GM18907 (cell line): ENCODE measurements around the gene GPSM1.
A peak's percentile ranks its signal among the peaks of the same experiment; 100 is the strongest.

ENCODE experiments used
- ATAC-seq: cut with Tn5 transposase; IDR thresholded peaks from one replicate; pipeline ENCODE4 v1.9.1; 2021; ENCODE audit warnings: mild to moderate bottlenecking, moderate library complexity; ENCODE audit not compliant: unreplicated experiment

The GPSM1 gene

DNA sequence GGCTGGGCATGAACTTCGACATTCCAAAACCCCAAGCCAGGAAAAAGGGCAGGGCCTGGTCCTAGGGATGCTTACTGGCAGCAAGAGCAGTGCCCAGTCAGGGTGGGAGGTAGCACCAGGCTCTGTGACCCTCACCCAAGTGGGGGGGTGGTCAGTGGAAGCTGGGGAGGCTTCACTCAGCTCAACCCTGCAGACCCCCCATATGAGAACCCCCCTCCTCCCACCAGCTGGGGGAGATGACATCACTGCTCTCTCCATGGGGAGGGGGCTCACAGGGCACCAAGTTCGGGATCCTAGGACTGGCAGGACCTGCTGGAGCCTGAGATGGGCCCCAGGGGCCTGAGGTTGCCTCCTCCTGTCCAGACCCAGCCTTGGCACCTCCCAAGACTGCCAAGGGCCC lies 31.5 kb downstream of the GPSM1 start:
- no peak for ATAC-seq

DNA sequence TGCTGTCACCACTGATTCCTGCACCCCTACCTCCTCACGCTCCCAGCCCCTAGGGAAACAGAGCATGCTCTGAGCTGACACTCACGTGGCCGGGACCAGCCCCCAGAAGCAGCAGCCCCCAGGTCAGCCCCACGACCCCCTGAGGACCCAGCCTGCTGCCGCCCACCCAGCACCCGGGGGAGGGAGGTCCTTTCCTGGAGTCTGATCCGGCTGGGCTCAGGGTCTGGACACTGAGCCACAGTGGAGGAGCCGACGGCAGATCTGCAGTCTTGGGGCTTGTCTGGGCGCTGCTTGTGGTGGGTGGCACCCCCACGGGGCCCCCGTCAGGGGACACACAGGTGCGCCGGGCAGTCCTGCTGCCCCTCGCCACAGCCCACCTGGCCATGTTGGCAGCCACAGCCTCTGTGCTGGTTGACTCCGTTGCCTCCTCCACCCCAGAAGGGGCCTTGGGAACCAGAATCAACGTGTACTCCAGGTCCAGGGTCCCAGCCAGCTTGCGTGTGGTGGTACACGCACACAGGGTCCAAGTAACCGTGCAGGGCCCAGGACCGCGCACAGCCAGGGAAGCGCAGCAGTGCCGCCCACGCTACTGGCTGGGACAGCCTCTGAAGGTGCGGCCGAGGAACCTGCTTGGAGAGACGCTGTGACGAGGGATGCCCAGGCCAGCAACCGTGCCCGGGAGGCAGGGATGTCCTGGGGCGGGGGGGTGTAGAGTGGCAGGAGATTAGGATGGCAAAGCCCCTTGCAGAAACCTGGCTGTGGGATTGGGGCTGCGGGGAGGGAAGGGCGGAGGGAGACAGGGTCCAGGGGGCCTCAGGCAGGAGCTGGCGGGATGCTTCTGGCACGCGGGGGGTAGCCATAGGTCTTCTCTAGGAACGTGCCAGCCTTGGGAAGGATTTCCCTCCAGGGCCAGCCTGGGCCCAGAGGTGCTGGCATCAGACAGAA lies 32.7 kb downstream of the GPSM1 start:
- no peak for ATAC-seq

DNA sequence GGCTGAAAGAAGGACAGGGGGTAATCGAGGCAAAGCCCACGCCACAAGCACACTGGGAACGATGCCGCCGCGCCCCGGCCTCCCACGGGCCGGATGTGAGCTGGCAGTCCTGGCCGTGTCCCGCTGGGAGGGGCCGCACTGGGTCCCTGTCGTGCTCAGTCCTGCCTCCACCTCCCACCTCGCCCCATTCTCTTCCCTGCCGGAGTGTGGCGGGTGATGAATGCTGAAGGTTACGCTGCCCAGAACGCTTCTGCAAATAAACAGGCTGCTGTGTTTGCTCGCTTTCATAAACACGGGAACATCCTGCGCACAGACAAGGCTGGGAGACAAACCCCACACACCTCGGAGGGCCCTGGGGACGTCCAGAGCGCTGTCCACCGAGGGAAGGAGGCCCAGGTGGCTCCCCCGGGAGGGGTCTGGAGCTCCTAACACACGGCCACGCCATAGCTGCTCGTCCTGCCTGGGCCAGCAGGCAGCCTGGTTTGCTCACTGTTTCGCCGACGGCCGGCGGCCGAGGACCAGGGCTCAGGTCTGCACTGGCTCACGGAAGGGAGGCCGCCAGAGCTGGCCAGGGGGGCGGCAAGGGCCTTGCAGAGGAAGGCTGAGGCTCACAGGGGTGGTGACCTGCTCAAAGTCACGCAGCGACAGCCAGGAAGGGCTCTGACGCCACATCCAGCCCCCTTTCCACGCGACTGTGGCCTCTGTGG lies 33.9 kb downstream of the GPSM1 start:
- ATAC-seq: no peak

DNA sequence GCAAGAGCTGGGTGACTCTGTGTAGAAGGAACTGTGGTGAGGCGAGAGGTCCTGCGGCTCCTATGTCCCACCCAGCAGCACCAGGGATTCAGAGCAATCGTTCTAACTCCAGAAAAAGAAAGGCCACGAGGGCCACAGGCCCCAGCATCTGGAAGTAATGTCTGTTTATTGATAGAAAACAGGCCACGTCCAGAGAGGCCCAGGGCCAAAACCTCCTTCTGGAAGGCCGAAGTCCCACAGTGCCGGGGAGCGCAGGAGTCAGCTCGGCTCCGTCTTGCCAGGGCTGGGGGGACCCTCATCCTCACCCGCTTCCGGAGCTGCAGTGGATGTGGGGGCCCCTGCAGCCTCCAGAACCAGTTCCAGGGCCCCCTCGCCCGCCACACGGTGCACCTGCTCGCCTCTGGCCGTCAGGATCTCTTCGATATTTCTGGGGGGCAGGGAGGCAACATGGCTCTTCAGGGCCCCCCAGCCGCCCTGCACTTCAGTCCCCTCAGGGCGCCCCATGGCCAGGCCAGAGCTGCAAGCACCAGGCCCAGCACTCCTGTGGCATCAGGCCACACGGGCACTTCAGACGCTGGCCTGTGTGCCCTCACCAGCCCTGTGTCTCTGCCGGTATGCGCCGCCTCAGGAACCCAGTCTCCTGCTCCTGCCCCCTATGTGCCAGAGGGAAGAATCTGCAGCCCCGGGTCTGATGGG lies 34.6 kb downstream of the GPSM1 start:
- no peak for ATAC-seq

DNA sequence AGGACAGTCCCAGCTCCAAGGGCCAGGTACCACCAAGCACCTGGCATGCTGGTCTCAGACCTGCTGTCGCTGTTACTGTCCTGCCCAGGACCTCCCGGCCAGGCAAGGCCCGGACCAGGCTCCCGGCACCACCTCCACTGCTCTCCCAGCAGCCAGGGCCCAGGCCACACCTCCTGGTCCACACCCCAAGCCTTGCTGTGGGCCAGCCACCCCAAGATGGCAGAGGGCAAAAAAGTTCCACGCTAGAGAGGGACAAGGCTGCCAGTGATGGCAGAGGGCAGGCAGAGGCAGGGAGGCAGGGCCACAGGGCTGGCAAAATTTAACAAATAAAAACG lies 35.1 kb downstream of the GPSM1 start:
- ATAC-seq: no peak

DNA sequence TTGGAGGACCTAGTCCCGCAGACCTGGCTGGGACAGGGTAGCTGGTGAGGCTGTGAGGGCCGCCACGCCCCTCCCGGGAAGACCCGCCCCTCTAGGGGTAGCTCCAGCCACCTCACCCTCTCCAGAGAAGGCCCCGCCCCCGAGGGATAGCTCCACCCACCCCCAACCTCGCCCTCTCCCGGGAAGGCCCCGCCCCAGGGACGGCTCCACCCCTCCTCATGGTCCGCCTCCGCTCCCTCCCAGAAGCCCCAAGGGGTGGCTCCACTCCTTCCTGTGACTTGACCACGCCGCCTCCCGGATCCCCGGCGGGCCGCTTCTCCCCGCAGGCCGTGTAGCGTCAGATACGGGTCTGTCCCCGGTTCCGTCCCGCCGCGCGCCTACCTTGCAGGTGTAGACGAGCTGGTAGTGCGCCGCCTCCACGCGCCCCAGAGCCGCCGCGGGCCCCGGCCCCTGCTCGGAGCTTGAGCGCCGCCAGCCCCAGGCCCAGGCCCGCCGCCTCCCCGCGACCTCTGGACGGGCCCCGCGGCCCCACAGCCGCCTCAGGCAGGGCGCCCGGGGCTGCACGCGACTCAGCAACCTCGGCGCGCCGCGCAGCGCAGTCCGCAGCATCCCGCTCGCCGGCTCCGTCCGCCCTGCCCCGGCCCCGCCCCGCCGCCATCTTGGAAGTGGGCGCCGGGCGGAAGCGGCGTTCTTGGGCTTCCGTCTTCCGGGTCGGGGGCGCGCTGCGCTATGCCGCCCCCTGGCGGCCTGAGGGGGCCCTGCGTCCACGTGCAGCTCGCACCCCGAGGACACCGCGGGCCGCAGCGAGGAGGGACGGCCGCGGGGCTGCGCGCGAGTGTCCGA lies 36.0 kb downstream of the GPSM1 start, which contains the start of gene DNLZ:
Gene DNLZ (minus strand): TSS at position 639 of the 843 bp plus-strand sequence. CDS start 30 bp downstream, at position 609.
- ATAC-seq: peak; percentile 79

DNA sequence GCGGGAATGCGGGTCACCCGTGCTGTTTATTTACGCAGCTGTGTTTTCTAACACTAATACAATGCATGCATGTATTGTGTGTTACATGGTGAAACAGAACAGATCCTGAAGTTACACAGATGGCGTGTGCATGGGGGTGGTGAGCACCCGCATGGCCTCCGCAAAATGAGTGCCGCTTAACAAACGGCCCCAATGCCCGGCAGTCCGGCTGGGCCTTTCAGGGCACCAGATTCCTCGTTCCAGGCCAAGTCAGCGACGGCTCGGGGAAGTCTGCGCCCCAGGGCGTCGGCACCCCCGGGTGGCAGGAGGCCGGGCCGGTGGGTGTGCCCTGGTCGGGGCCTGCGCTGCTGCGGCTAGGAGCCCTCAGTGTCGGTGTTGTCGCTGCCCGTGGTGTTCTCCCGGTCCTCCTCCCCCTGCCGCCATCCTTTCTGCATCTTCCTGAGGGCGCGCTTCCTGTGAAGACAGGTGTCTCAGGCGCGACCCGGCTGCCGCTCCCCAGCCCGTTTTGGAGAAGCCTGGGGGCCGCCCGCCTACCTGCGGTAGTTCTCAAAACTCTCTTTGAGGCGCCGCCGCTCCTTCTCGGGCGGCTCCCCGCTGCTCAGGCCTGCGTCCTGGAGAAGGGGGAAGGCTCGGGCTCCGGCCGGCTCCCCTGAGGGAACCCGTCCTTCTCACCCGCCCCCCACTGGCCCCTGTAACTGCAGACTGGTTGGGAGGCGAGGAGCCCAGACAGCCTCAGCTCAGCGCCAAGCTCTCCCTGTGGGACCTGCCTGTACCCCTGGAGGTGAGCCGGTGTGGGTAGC lies 36.8 kb downstream of the GPSM1 start:
- ATAC-seq: no peak

DNA sequence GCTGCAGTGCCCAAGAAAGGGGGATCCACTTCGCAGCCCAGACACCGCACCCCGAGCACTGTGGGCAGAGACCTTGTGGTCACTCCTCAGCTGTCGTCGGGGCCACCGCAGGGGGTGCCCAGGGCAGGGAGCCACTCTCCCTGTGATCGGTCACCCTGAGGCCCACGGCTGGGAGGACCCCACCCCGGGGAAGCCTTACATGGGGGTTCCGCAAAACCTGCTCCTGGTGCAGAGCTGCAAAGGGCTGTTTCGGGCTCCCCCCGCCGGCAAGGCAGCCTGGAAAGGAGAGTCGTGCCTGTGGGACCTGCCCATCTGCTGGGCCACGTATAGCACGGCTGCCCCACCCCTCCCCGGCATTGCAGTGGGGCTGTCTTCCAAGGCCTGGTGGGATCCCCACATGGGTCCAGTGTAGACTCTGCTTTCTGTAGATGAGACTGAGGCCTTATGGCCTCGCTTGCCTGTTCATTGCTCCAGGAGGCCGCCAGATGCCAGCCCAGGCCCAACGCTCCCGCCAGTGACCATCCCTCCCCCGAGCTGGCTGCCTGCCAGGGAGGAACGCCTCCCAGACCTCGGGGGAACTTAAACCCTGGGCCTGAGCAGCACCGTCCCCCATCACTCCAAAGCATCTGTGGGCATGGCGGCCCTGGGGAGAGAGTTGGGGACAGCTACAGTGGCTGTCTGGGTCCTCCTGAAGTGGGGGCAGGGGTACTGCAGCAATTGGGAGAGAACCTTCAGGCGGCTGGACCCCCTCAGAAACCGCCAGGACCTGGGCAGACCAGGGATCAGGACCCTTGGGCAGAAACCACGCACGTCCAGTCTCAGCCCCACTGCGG lies 37.8 kb downstream of the GPSM1 start:
- ATAC-seq: no peak

DNA sequence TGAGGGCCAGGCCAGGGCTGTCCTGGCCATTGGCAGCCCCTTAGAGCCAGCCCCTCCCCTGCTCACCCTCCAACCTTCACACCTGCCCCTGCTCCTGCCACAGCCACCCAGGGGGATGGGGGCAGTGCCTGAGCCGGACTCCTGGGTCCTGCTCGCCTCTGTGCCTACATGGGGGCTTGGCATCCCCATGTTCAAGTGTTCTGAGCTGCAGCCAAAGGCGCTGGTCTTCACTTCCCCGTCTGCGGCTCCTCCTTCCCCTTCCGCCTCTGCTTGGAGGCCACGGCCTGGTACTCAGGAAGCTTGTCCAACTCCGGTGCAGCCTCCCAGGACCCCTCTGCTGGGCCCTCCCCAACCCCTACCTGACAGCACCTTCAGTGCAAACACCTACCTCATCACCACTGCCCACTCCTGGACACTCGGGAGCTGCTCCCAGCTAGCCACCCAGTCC lies 38.5 kb downstream of the GPSM1 start:
- ATAC-seq: no peak

DNA sequence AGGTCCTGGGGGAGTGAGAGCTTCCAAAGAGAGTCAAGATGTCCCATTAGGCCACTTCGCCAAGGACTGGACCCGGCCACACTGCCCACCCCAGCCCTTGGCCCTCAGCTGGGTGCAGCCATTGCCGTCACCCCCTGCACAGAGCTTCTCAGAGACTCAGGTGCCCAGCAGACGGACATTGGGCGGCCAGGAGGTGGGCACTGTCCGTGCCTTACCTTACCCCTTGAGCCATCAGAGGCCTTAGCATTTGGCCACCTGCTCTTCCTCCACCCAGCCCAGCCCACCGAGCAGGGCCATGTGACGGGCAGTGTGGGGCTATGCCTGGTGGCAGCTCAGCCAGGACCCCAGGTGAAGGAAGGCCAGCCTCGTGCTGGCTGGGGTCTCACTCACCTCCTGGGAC lies 39.5 kb downstream of the GPSM1 start:
- ATAC-seq: no peak

DNA sequence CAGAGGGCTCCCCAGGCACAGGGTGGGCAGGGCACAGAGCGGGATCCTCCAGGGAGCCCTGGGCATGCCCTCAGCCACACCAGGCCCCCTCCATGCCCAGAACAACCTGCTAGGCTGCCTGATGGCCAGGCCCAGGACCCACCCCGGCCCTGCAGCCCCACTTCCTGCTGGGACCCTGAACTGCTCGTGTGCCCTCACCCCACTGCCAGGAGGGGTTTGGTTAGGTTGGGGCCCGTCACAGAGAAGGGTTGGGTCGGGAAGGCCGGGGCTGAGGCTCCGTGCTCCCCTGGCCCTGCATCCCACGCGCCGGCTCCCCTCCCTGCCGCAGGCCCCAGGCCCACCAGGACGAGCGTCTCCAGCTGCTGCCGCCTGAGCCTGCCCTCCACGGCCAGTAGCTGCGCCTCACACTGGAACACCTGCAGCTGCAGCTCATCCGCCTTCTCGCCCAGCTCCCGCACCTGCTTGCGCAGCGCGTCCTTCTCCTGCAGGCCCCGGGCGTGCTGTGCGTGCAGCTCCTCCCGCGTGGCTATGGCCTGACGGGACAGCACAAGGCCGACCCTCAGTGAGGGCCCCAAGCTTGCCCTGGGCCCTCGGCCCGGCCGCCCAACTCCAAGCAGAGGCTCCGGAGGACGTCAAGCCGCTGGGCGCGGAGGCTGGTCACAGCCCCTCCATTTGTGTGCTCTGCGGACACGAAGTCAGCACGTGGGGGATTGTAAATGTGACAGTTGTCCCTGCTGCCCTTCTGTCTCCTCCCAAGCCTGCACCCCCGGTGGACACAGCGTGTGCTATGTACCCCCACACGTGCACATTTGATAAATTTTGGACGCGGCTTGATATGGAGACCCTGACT lies 40.2 kb downstream of the GPSM1 start:
- ATAC-seq: no peak

DNA sequence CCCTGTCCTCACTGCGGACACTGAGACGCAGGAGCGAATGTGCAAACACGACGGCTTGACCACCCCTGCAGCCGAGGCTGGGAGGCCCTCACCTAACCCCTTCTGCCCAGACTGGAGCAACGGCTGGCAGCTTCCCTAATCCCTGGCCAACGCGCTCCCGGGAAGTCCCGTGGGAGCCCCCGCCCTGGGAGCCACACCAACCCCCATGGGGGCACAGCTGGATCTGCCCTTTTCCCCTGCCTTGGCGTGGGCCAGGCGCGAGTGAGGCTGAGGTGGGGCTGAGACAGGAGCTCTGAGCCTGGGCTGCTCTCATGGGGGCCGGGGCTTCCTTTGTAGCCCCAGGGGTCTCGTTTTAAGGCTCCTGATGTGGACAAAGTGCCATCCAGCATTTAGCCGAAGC lies 40.9 kb downstream of the GPSM1 start:
- no peak for ATAC-seq

DNA sequence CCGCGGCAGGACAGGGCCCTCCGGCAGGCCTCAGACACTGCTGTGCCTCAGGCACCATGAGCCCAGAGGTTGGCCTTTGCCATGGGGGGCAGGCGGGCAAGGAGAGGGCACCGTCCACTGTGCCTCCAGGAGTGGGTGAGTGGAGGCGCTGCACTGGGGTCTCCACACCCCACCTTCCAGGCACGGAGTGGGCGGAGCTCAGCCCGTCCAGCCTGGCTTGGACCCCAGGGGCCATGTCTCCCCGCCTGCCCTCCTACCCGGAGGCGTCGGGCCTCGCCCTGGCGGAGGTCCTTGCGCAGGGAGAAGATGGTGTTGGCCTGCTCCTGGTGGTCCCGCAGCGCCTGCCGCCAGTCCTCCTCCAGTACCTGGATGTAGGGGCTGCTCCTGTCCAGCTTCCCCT lies 42.7 kb downstream of the GPSM1 start:
- no peak for ATAC-seq

DNA sequence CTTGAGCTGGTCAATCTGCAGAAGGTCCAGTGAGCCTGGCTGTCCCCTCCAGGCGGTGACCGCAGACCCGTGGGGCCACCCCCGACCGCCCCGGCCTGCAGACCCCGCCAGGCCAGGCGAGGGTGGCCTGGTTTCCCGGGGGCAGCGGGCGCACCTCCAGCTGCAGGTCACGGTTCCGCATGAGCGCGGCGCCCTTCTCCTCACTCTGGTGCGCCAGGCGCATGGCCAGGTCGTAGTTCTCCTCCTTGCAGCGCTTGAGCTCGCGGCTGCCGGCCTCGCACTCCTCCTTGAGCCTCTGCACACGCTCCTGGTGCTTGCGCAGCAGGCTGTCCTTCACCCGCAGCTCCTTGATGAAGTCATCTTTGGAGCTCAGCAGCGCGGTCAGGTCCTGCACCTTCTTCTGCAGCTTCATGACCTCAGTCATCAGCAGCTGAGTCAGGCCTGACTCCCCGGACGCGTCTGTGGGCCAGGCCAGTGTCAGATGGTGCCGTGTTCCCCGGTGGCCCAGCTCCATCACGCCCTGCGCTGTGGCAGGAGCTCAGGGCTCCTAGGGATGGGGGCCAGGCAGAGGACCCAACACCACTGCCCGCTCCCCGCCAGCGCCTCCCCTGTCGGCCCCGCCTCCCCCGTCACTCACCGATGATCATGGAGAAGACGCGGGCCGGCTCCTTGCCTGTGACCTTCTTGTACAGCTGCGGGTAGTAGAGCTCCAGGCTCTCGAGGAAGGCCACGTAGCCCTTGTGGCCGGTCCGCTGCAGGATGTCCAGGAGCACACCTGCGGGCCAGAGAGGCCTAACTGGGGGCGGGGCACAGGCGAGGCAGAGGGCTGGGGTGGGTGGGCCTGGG lies 43.6 kb downstream of the GPSM1 start:
- ATAC-seq: no peak

DNA sequence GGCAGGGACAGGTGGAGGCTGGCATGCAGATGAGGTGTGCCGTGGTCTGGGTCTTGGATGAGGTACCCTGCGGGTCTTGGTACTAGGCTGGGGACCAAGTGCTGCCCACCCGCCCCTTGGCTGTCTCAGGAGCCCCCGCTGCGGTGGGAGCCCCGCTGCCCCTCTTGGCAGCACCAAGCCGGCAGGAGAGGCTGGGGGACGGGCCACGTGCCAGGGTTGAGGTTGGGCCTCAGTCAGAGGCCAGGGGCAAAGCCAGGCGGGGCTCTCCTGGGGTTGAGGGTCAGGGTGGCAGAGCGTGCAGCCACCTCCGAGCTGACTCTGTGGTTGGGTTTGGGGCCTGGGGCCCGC lies 44.2 kb downstream of the GPSM1 start:
- no peak for ATAC-seq

DNA sequence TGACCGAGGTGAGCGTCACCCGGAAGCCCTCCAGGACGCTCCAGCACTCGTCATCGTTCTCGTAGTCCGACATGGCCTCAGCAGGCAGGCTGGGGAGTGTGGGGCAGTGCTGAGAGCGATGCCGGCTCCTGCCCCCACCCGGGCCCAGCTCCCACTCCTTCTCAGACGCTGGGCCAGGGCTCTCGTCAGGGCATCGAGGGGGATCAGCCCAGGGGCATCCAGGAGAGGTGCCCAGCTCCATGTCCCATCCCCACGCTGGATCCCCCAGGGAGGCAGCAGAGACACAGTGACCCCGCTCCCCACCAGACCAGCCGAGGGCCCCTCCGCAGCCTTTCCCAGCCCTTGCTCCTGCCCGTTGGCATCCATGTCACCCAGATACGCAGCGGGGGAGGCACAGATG lies 44.7 kb downstream of the GPSM1 start:
- ATAC-seq: no peak

DNA sequence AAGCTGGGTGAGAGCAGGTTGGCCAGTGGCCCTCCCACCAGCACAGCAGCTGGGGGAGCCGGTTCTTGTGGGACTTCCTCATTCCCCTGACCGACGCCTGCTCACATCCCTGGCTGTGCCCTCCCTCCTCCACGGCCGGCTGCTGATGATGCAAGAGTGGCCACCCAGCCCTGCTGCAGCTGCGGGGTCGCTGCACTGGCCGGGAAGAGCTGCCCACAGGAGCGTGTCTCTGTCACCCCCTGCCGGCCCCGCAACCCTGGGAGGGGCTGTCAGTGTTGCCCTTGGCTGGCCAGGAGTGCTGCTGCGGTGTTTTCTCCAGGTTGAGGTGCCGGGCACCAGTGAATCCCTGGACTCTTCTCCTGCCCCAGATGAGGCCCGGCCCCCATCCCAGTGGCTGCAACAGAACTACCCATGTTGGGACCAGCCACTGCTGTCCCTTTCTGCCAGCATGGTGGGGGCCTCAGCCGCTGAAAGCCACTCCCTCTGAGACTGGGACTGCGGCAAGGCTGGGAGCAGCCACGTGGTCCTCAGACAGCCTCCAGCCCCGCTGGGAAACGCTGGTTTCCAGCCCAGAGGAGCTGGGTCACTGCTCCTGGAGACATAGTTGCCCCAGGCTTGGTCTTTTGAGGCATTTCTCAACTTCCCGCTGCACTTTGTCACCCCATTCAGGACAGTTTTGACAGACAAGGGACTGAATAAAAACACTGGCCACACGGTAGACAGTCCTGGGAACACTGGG lies 45.4 kb downstream of the GPSM1 start:
- ATAC-seq: no peak
